ENCODE data around the gene TMEM91.

DNA sequence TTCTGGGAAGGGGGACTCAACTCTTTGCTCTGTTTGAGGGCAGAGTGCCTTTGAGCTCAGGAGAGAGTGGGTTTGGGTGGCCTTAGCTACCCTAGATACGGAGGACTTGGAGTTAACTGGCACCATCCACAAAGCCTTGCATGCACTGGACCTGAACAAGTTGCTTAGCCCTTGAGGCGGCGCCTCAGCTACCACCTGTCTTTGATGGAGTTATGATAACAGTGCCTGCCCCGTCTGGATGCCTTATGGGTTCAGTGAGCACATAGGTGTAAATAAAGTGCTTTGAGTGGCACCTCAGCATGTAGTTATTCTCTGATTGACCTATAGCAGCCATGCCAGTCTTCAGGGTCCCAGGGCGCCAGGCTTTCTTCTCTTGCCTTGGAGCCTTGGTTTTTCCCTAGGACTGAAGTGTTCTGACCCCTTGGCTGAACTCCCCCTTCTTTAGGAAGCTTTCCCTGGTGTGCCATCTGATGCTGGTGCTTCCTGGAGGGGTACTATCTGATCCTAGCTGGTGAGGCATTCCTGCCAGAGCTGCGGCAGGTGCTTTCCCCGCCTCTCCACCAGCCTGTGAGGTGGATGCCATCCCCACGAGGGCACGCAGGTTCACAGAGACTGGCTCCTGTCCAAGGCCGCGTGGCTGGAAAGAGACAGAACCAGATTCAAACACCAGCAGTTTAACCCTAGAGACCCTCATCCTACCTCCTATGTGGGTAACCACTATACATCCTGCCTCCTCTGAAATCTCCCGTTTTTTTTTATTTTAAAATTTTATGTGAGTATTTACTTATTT is 27.0 kb downstream of the TMEM91 start:
- no peak for TF ChIP-seq CTCF (IDR thresholded peaks at IDR 0.05; ENCODE audit: poor library complexity, severe bottlenecking)
- TF ChIP-seq EZH2 (IDR thresholded peaks at IDR 0.05; ENCODE audit: borderline replicate concordance, insufficient read depth, low read length, poor library complexity, severe bottlenecking), result no peak
- no peak for TF ChIP-seq POLR2AphosphoS5 (IDR thresholded peaks at IDR 0.05)
- TF ChIP-seq TAF1 (IDR thresholded peaks at IDR 0.05; ENCODE audit: low read depth), result no peak
- no peak for TF ChIP-seq EP300 (conservative IDR thresholded peaks at IDR 0.05; ENCODE audit: poor library complexity, severe bottlenecking)
- TF ChIP-seq, protein P1, sequence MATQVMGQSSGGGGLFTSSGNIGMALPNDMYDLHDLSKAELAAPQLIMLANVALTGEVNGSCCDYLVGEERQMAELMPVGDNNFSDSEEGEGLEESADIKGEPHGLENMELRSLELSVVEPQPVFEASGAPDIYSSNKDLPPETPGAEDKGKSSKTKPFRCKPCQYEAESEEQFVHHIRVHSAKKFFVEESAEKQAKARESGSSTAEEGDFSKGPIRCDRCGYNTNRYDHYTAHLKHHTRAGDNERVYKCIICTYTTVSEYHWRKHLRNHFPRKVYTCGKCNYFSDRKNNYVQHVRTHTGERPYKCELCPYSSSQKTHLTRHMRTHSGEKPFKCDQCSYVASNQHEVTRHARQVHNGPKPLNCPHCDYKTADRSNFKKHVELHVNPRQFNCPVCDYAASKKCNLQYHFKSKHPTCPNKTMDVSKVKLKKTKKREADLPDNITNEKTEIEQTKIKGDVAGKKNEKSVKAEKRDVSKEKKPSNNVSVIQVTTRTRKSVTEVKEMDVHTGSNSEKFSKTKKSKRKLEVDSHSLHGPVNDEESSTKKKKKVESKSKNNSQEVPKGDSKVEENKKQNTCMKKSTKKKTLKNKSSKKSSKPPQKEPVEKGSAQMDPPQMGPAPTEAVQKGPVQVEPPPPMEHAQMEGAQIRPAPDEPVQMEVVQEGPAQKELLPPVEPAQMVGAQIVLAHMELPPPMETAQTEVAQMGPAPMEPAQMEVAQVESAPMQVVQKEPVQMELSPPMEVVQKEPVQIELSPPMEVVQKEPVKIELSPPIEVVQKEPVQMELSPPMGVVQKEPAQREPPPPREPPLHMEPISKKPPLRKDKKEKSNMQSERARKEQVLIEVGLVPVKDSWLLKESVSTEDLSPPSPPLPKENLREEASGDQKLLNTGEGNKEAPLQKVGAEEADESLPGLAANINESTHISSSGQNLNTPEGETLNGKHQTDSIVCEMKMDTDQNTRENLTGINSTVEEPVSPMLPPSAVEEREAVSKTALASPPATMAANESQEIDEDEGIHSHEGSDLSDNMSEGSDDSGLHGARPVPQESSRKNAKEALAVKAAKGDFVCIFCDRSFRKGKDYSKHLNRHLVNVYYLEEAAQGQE (IDR thresholded peaks at IDR 0.05; ENCODE audit: borderline replicate concordance), result no peak

Measured in neural cell (in vitro differentiated cells).